ENCODE measurements around the gene VPREB3. TPM values are rescaled to one million over a fixed set of nuclear protein-coding genes. Genes with fewer than 3 reads are reported as not detected.
A peak's percentile ranks its signal among the peaks of the same experiment; 100 is the strongest.

VPREB3 gene
- total RNA-seq, 4 donors from 2014 or later: not detected

DNA sequence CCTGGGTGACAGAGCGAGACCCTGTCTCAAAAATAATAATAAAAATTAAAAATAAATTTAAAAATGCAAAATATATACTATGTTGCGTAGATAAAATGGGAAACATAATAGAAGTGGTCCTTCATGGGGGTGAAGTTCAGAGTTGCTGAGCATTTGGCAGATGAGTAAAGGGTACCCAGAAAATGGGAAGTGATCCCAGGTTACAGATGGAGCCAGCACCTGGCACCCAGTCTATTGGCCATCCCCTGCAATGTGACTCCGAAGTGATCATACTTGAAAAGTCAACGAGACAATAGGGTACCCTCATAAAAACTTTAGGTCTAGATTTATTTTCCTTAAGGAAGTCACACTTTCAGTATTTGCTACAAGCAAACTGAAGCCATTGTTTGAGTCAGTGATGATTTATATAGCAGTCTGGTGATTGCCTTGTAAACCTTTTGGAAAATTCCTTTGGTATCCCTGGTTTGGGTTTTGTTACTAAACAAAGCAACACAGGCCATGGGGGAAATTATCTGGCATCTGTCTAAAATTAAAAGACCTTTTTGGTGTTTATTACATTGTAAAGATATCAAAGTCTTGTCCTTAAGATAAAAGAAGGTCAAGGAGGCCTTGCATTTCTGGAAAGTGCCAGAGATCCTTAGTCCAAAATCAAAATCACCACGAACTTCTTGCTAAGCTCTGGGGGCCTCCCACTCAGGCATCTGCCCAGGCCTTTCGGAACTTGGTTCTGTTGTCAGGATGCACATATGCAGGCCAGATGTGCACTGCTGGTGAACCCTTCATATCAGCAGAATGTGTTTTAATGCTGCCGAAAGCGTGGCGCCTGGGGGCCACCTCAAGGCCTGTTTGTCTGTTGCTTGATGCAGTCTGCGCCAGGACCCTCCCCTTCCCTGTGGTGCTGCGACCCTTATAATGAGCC is 36.9 kb upstream of the VPREB3 start:
- 69 to 75% methylated on average over 11 of the region's 11 CpGs for WGBS, 2 donors
- peaks cover 26 to 36% of the 10 kb centered on the region in 2 donors for H3K36me3 ChIP-seq
- no peak for DNase-seq
- peaks cover 21% of the 10 kb centered on the region in 2 donors for H3K4me1 ChIP-seq
- H3K27ac ChIP-seq: no peak overlapping the region
- intact Hi-C loops (cut with DNase I): no loop called here
- H3K4me3 ChIP-seq (replicated peaks in 1 of 3): no peak overlapping the region
- no peaks in the 10 kb centered on the region for H3K27me3 ChIP-seq
- H3K9me3 ChIP-seq: no peaks in the 10 kb centered on the region
- TF ChIP-seq, protein P1, sequence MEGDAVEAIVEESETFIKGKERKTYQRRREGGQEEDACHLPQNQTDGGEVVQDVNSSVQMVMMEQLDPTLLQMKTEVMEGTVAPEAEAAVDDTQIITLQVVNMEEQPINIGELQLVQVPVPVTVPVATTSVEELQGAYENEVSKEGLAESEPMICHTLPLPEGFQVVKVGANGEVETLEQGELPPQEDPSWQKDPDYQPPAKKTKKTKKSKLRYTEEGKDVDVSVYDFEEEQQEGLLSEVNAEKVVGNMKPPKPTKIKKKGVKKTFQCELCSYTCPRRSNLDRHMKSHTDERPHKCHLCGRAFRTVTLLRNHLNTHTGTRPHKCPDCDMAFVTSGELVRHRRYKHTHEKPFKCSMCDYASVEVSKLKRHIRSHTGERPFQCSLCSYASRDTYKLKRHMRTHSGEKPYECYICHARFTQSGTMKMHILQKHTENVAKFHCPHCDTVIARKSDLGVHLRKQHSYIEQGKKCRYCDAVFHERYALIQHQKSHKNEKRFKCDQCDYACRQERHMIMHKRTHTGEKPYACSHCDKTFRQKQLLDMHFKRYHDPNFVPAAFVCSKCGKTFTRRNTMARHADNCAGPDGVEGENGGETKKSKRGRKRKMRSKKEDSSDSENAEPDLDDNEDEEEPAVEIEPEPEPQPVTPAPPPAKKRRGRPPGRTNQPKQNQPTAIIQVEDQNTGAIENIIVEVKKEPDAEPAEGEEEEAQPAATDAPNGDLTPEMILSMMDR (IDR thresholded peaks at IDR 0.05): no peak
- TF ChIP-seq POLR2A (IDR thresholded peaks at IDR 0.05): no peak

DNA sequence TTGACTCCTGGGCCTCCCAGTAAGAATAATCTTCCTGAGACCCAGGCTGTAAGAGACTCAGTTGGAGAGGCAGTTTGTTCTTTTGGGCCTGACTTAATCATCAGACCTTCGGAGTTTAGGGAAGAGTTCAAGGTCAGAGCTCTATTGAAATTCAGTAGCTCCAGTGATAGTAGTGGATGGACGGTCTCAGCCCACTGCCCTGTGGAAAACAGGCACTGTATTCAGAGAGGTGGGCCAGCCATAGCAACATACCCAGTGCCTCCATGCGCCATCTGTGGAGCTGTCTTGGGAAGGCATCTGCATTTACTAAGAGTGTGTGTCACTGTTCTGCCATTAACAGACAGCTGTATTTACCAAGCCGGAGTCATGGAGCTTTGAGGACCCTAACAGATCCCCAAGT is 35.4 kb upstream of the VPREB3 start:
- 85 to 88% methylated on average over 4 of the region's 4 CpGs for WGBS, 2 donors
- peaks cover 21% of the 10 kb centered on the region in 2 donors for H3K4me1 ChIP-seq
- no peaks in the 10 kb centered on the region for H3K9me3 ChIP-seq
- no peaks in the 10 kb centered on the region for H3K27me3 ChIP-seq
- H3K36me3 ChIP-seq: peaks cover 14 to 24% of the 10 kb centered on the region in 2 donors
- TF ChIP-seq, protein P1 (IDR thresholded peaks at IDR 0.05): no peak
- TF ChIP-seq POLR2A (IDR thresholded peaks at IDR 0.05): no peak
- H3K27ac ChIP-seq: no peak overlapping the region
- intact Hi-C loops (cut with DNase I): loop anchor here (5.0 kb wide), 1 partner anchor 53 kb away; no protein-coding TSS in a partner anchor
- H3K4me3 ChIP-seq (replicated peaks in 1 of 3): no peak overlapping the region
- DNase-seq: no peak

DNA sequence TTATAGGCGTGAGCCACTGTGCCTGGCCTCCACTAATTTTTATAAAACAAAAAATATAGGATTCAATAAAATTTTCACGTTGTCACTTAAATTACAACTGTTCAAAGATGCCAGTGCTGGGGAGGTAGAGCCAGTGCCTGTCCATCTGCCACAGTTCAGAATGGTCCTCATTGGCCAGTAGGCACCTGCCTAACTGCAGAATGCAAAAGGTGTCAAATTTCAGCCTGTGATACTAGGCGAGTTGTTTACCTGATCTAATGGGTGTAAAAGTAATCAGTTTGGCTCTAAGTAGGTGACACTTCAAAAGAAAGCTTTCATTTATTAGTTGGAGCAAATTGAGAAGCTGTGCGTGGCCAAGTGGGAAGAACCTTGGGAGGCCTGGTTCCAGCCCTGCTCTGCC is 34.9 kb upstream of the VPREB3 start:
- no peak for DNase-seq
- TF ChIP-seq, protein P1 (IDR thresholded peaks at IDR 0.05): no peak
- no peak for TF ChIP-seq POLR2A (IDR thresholded peaks at IDR 0.05)
- Histone ChIP-seq H3K36me3 (peaks cover 12 to 19% of the 10 kb centered on the region in 2 donors), H3K4me3 (replicated peaks in 1 of 3) (no peak overlapping the region), H3K27ac (no peak overlapping the region), H3K4me1 (peaks cover 21% of the 10 kb centered on the region in 2 donors), H3K9me3 (no peaks in the 10 kb centered on the region), H3K27me3 (no peaks in the 10 kb centered on the region)
- 71 to 76% methylated on average over 4 of the region's 4 CpGs for WGBS, 2 donors
- intact Hi-C loops (cut with DNase I): loop anchor here (5.0 kb wide), 1 partner anchor 53 kb away; no protein-coding TSS in a partner anchor

DNA sequence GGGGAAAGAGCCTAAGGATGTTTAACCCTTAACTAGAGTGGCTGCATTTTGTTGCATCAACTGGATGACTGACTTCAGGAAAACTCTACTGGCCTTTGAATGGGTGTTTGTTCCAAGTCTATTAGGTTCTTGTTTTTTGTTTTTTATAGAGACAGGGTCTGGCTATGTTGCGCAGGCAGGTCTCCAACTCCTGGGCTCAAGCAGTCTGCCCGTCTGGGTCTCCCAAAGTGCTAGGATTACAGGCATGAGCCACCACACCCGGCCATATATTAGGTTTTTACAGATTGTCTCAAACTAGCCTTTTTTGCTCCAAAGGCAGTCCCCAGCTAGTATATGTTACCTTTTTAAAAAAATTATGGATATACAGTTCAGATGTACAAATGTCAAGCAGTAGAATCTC is 33.7 kb upstream of the VPREB3 start:
- TF ChIP-seq POLR2A (IDR thresholded peaks at IDR 0.05): no peak
- TF ChIP-seq, protein P1 (IDR thresholded peaks at IDR 0.05): no peak
- H3K36me3 ChIP-seq: peaks cover 0 to 7% of the 10 kb centered on the region in 2 donors
- intact Hi-C loops (cut with DNase I): loop anchor here (5.0 kb wide), 1 partner anchor 54 kb away; no protein-coding TSS in a partner anchor
- H3K4me1 ChIP-seq: peaks cover 21% of the 10 kb centered on the region in 2 donors
- DNase-seq: no peak
- no peaks in the 10 kb centered on the region for H3K27me3 ChIP-seq
- H3K9me3 ChIP-seq: no peaks in the 10 kb centered on the region
- 54 to 63% methylated on average over 3 of the region's 3 CpGs for WGBS, 2 donors
- H3K27ac ChIP-seq: no peak overlapping the region
- peak overlapping the region; percentile 47 to 94 (median 52) for H3K4me3 ChIP-seq (replicated peaks in 1 of 3)

DNA sequence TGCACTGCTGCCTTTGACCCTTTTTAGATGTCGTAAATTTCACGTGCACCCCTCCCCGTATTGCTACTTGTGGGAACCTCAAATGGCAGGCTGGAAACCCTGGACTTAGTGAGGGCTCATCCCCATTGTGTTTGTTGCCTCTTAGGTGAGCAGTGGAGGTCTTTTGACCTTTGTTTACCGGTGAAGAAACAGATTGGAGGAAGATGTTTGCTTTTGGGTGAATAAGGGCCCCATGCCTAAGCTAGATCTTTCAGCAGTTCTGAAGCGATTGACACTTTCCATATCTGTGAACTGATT is 33.3 kb upstream of the VPREB3 start:
- Histone ChIP-seq H3K27ac (peak overlapping the region in 2 of 3 donors; percentile 97 to 100), H3K36me3 (peaks cover 0 to 5% of the 10 kb centered on the region in 2 donors), H3K4me3 (replicated peaks in 1 of 3) (peak overlapping the region; percentile 47 to 94 (median 52)), H3K4me1 (peaks cover 21% of the 10 kb centered on the region in 2 donors), H3K9me3 (no peaks in the 10 kb centered on the region), H3K27me3 (no peaks in the 10 kb centered on the region)
- TF ChIP-seq, protein P1 (IDR thresholded peaks at IDR 0.05): no peak
- TF ChIP-seq POLR2A (IDR thresholded peaks at IDR 0.05): no peak
- WGBS, 2 donors: 2 to 4% methylated on average over 5 of the region's 5 CpGs
- intact Hi-C loops (cut with DNase I): loop anchor here (5.0 kb wide), 1 partner anchor 55 kb away; no protein-coding TSS in a partner anchor
- no peak for DNase-seq
